RWPE2 (cell line): ENCODE results near the gene RB1.

ENCODE experiments used
- ATAC-seq: fragments of 200-7000 bp; cut with Tn5 transposase; 3 replicates; pipeline ENCODE4 v1.9.1; 2021; ENCODE audit warnings: low read depth
- DNase-seq: peaks from one replicate; pipeline ENCODE4 v3.0.0-alpha.2; 2020; ENCODE audit warnings: low spot score
- H3K27ac ChIP-seq: fragments of 450-650 bp; 2 replicates; pipeline ENCODE4 v1.5.1; 2017; ENCODE audit warnings: mild to moderate bottlenecking; ENCODE audit not compliant: poor library complexity, severe bottlenecking
- H3K27me3 ChIP-seq: fragments of 250-450 bp; sonication (Bioruptor Pico); 2 replicates; pipeline ENCODE4 v1.5.1; 2021; ENCODE audit warnings: mild to moderate bottlenecking, moderate library complexity; ENCODE audit not compliant: insufficient read depth, poor library complexity, severe bottlenecking
- H3K36me3 ChIP-seq: fragments of 250-450 bp; sonication (Bioruptor Pico); 2 replicates; pipeline ENCODE4 v1.5.1; 2020; ENCODE audit warnings: low read depth, mild to moderate bottlenecking, moderate library complexity
- H3K4me1 ChIP-seq: fragments of 250-450 bp; sonication (Bioruptor Pico); 2 replicates; pipeline ENCODE4 v1.5.1; 2021; ENCODE audit warnings: mild to moderate bottlenecking, moderate library complexity; ENCODE audit not compliant: insufficient read depth, poor library complexity, severe bottlenecking
- H3K4me3 ChIP-seq: fragments of 250-450 bp; sonication (Bioruptor Pico); 2 replicates; pipeline ENCODE4 v1.5.1; 2021; ENCODE audit warnings: mild to moderate bottlenecking, moderate library complexity; ENCODE audit not compliant: severe bottlenecking
- H3K9me3 ChIP-seq: fragments of 250-450 bp; sonication (Bioruptor Pico); 2 replicates; pipeline ENCODE4 v1.5.1; 2021; ENCODE audit warnings: mild to moderate bottlenecking, moderate library complexity; ENCODE audit not compliant: severe bottlenecking
- CTCF ChIP-seq: fragments of 450-650 bp; IDR thresholded peaks from one replicate; pipeline ENCODE4 v1.5.1; 2017; ENCODE audit warnings: mild to moderate bottlenecking, moderate library complexity; ENCODE audit not compliant: poor library complexity, severe bottlenecking

The RB1 gene

DNA sequence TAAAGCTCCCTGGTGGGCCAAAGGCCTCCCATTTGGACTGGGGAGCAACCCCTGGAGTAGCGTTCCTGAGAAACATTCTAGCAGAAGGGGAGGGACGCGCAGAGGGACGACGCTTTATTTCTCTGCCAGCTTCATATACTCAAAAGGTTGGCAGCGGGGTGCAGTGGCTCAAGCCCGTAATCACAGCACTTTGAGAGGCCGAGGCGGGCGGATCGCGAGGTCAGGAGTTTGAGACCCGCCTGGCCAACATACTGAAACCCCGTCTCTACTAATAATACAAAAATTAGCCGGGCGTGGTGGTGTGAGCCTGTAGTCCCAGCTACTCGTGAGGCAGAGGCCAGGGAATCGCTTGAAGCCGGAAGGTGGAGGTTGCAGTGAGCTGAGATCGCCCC, 16.8 kb downstream of the RB1 start:
- ATAC-seq, result no peak
- Histone ChIP-seq H3K9me3 (peaks cover 2% of the 10 kb centered on the region), H3K27me3 (no peaks in the 10 kb centered on the region), H3K4me3 (no peak overlapping the region), H3K4me1 (no peaks in the 10 kb centered on the region), H3K27ac (no peak overlapping the region), H3K36me3 (peaks cover 4% of the 10 kb centered on the region; the same call in 1 of the 2 replicates)
- no peak for DNase-seq
- TF ChIP-seq CTCF, result no peak

GRCh38 chr13:48320891-48321510, 17.4 kb downstream of the RB1 start:
- Histone ChIP-seq H3K9me3 (peaks cover 2% of the 10 kb centered on the region), H3K4me3 (no peak overlapping the region), H3K27ac (no peak overlapping the region), H3K36me3 (peaks cover 4% of the 10 kb centered on the region; the same call in 1 of the 2 replicates), H3K4me1 (no peaks in the 10 kb centered on the region), H3K27me3 (no peaks in the 10 kb centered on the region)
- TF ChIP-seq CTCF, result no peak
- no peak for DNase-seq
- no peak for ATAC-seq

GRCh38 chr13:48322294-48322693, 18.7 kb downstream of the RB1 start:
- TF ChIP-seq CTCF, result no peak
- peaks cover 2% of the 10 kb centered on the region for H3K9me3 ChIP-seq

DNA sequence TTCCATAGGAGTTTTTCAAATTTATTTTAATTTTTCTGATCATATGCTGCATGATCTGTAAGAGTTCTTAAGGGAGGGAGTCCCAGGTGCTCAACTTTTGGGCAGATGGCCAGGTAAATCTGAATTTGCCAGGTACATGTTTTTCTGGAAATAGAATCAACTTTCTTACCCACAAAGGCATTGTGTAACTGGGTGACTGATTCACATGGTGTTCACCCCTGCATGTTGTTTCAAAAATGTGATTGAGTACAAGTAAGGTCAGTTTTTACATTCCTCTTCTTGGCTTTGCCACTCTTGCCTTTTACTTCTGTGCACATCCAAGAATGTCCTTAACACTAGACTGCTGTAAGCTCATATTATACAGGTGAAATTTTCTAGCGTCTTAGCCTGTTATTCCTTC, 30.4 kb downstream of the RB1 start:
- H3K36me3 ChIP-seq, result peaks cover 8% of the 10 kb centered on the region; the same call in 1 of the 2 replicates
- ATAC-seq, result peak; percentile 93
- peak; percentile 24 for DNase-seq

More at GRCh38 chr13:48322294-48322693, 18.7 kb downstream of the RB1 start:
- Histone ChIP-seq H3K4me3 (no peak overlapping the region), H3K36me3 (peaks cover 4% of the 10 kb centered on the region; the same call in 1 of the 2 replicates), H3K4me1 (no peaks in the 10 kb centered on the region), H3K27ac (no peak overlapping the region), H3K27me3 (no peaks in the 10 kb centered on the region)
- no peak for DNase-seq
- no peak for ATAC-seq

More for the DNA sequence above, 30.4 kb downstream of the RB1 start:
- no peak for TF ChIP-seq CTCF
- Histone ChIP-seq H3K4me1 (peaks cover 5% of the 10 kb centered on the region), H3K9me3 (no peaks in the 10 kb centered on the region), H3K4me3 (no peak overlapping the region), H3K27me3 (no peaks in the 10 kb centered on the region), H3K27ac (peak overlapping the region; percentile 50)
